CD14-positive monocyte (primary cell): ENCODE results near the gene CHD2. TPM values are rescaled to one million over a fixed set of nuclear protein-coding genes. Genes with fewer than 3 reads are reported as not detected.

Experiments used
- DNase-seq, 3 donors: peaks; one replicate each; pipeline ENCODE4 v3.0.0-alpha.2; 2011 to 2022
- H2AFZ ChIP-seq: 2 replicates; pipeline ENCODE4 v1.6.0; 2012; ENCODE audit warnings: mild to moderate bottlenecking, low read depth, low read length, inconsistent platforms; ENCODE audit not compliant: insufficient read depth, poor library complexity, severe bottlenecking
- H3K27ac ChIP-seq, 2 donors: 1 replicate in 1 of 2; 2 replicates in 1 of 2; pipeline ENCODE4 v1.5.1; 2012 to 2013; ENCODE audit warnings: low read length in 2 of 2, control low read depth in 1 of 2, inconsistent platforms in 1 of 2, low read depth in 1 of 2, mild to moderate bottlenecking in 1 of 2
- H3K27me3 ChIP-seq, 2 donors: one replicate each; pipeline versions ENCODE4 v1.6.0 to v1.6.1; 2011 to 2013; ENCODE audit warnings: low read length in 2 of 2; ENCODE audit not compliant: control insufficient read depth in 2 of 2, insufficient read depth in 2 of 2
- H3K36me3 ChIP-seq, 2 donors: replicated peaks in 1 of 2; 1 replicate in 1 of 2; 2 replicates in 1 of 2; pipeline versions ENCODE4 v1.5.1 to v1.6.1; 2012 to 2013; ENCODE audit warnings: low read length in 2 of 2, control low read depth in 1 of 2, inconsistent platforms in 1 of 2, mild to moderate bottlenecking in 1 of 2; ENCODE audit not compliant: insufficient read depth in 2 of 2, control insufficient read depth in 1 of 2
- H3K4me1 ChIP-seq, 2 donors: 1 replicate in 1 of 2; 2 replicates in 1 of 2; pipeline versions ENCODE4 v1.5.1 to v1.6.1; 2012 to 2013; ENCODE audit warnings: low read length in 2 of 2, control low read depth in 1 of 2, inconsistent platforms in 1 of 2, mild to moderate bottlenecking in 1 of 2, moderate library complexity in 1 of 2; ENCODE audit not compliant: insufficient read depth in 2 of 2, control insufficient read depth in 1 of 2
- H3K4me2 ChIP-seq: replicated peaks from 2 replicates; pipeline ENCODE3; 2012; ENCODE audit warnings: low read length, moderate library complexity, mild to moderate bottlenecking; ENCODE audit not compliant: poor library complexity, severe bottlenecking; ENCODE audit errors: extremely low read depth
- H3K4me3 ChIP-seq, 3 experiments: fragments of 200-600 bp in 1 of 3; sonication (generic) in 1 of 3; replicated peaks in 1 of 3; 1 replicate in 2 of 3; 2 replicates in 1 of 3; pipeline ENCODE4 v1.5.1; 2011 to 2013; ENCODE audit warnings: low read length in 3 of 3, mild to moderate bottlenecking in 3 of 3, control low read depth in 2 of 3, low read depth in 2 of 3, inconsistent platforms in 1 of 3, moderate library complexity in 1 of 3
- H3K79me2 ChIP-seq: 2 replicates; pipeline ENCODE4 v1.6.0; 2012; ENCODE audit warnings: mild to moderate bottlenecking, control low read depth, inconsistent platforms, low read length, moderate library complexity; ENCODE audit not compliant: insufficient read depth
- H3K9ac ChIP-seq: 2 replicates; pipeline ENCODE4 v1.6.0; 2017; ENCODE audit warnings: low read length, mild to moderate bottlenecking; ENCODE audit not compliant: insufficient read depth, poor library complexity, severe bottlenecking
- H3K9me3 ChIP-seq, 2 donors: replicated peaks in 1 of 2; 1 replicate in 1 of 2; 2 replicates in 1 of 2; pipeline versions ENCODE4 v1.5.1 to v1.6.1; 2012 to 2013; ENCODE audit warnings: low read length in 2 of 2, control low read depth in 1 of 2; ENCODE audit not compliant: control insufficient read depth in 1 of 2, insufficient read depth in 1 of 2
- H4K20me1 ChIP-seq: 2 replicates; pipeline ENCODE4 v1.6.0; 2012; ENCODE audit warnings: mild to moderate bottlenecking, low read length, control low read depth, moderate library complexity; ENCODE audit not compliant: insufficient read depth
- H3K27ac Mint-ChIP-seq, 7 donors: one replicate each; pipeline ENCODE4 v1.8.0; 2020; ENCODE audit warnings: mild to moderate bottlenecking in 7 of 7, mixed read lengths in 7 of 7, moderate library complexity in 6 of 7, inconsistent platforms in 2 of 7
- H3K27me3 Mint-ChIP-seq, 3 donors: one replicate each; pipeline ENCODE4 v1.8.0; 2021 to 2022; ENCODE audit warnings: low read depth in 3 of 3, mild to moderate bottlenecking in 3 of 3, mixed read lengths in 3 of 3, moderate library complexity in 3 of 3, inconsistent platforms in 1 of 3
- H3K36me3 Mint-ChIP-seq, 2 donors: one replicate each; pipeline ENCODE4 v1.8.0; 2020; ENCODE audit warnings: mixed read lengths in 2 of 2, inconsistent platforms in 1 of 2, mild to moderate bottlenecking in 1 of 2
- H3K4me1 Mint-ChIP-seq: one replicate; pipeline ENCODE4 v1.8.0; 2020; ENCODE audit warnings: mild to moderate bottlenecking, mixed read lengths
- H3K4me3 Mint-ChIP-seq, 2 donors: one replicate each; pipeline ENCODE4 v1.8.0; 2020; ENCODE audit warnings: mild to moderate bottlenecking in 2 of 2, mixed read lengths in 2 of 2, moderate library complexity in 1 of 2
- H3K9me3 Mint-ChIP-seq, 7 donors: one replicate each; pipeline ENCODE4 v1.8.0; 2020 to 2022; ENCODE audit warnings: mixed read lengths in 7 of 7, mild to moderate bottlenecking in 6 of 7, moderate library complexity in 6 of 7, inconsistent platforms in 2 of 7
- CTCF ChIP-seq: fragments of 200-600 bp; IDR thresholded peaks from one replicate; pipeline ENCODE4 v1.8.0; 2022; ENCODE audit warnings: antibody characterized with exemption, mild to moderate bottlenecking
- WGBS: methylation state at CpG from one replicate; pipeline ENCODE4 v1.1.5; 2013; ENCODE audit warnings: missing lambda C conversion rate; ENCODE audit not compliant: insufficient coverage; 5-methylcytosine and 5-hydroxymethylcytosine counted together
- intact Hi-C, 2 donors: fragments of 100-400 bp; cut with micrococcal nuclease; formaldehyde crosslinking; loops; one replicate each; pipeline versions ENCODE4 v1.15.0 to v1.15.1; 2023
- polyA plus RNA-seq, 3 donors: library from polyadenylated mRNA; depleted of rRNA in 1 of 3; unstranded in 2 of 3; stranded (reverse) in 1 of 3; fragments of 300-500 nt in 2 of 3; fragments of >200 nt in 1 of 3; fragmentation: Illumina TruSeq in 2 of 3; gene quantifications; 1 replicate in 2 of 3; 2 replicates in 1 of 3; pipeline ENCODE4 v1.2.3, GENCODE V29; 2012 to 2021

The CHD2 gene
- polyA plus RNA-seq, 3 donors, result 9.6 to 61.2 (median 11.4) TPM

- DNase-seq, result no peak
- Mint-ChIP-seq H3K27ac (peak overlapping the region in 1 of 7 donors; percentile 10), H3K4me1 (peaks cover 32% of the 10 kb centered on the region), H3K36me3 (peaks cover 6 to 11% of the 10 kb centered on the region in 2 donors), H3K27me3 (peaks cover 4 to 17% (median 14%) of the 10 kb centered on the region in 3 donors), H3K9me3 (peaks cover 3 to 14% (median 9%) of the 10 kb centered on the region in 7 donors), H3K4me3 (peak overlapping the region in 1 of 2 donors; percentile 80)
- H3K9ac ChIP-seq, result no peak overlapping the region
- H3K4me2 ChIP-seq, result peak overlapping the region; percentile 11
- no peaks in the 10 kb centered on the region for H4K20me1 ChIP-seq
- WGBS, result 6% methylated on average over 11 of the region's 16 CpGs
- H3K4me3 ChIP-seq, result no peak overlapping the region
- peaks cover 3% of the 10 kb centered on the region in 2 donors for H3K9me3 ChIP-seq
- no peak overlapping the region for H3K27ac ChIP-seq
- no peaks in the 10 kb centered on the region for H3K36me3 ChIP-seq
- no peaks in the 10 kb centered on the region for H3K79me2 ChIP-seq
- peaks cover 20 to 26% of the 10 kb centered on the region in 2 donors for H3K4me1 ChIP-seq
- no peak for TF ChIP-seq CTCF
- H2AFZ ChIP-seq, result peak overlapping the region; percentile 41
- peaks cover 0 to 4% of the 10 kb centered on the region in 2 donors for H3K27me3 ChIP-seq
- intact Hi-C loops, result no loop called here
Measured at GRCh38 chr15:93048759-93049161, 148.6 kb downstream of the CHD2 start.

GRCh38 chr15:93049233-93049632 is 149.1 kb downstream of the CHD2 start:
- H3K36me3 ChIP-seq, result no peaks in the 10 kb centered on the region
- peak overlapping the region; percentile 41 for H2AFZ ChIP-seq
- peaks cover 0 to 4% of the 10 kb centered on the region in 2 donors for H3K27me3 ChIP-seq
- H3K4me1 Mint-ChIP-seq, result peaks cover 28% of the 10 kb centered on the region
- H3K4me3 Mint-ChIP-seq, result peak overlapping the region; percentile 25 to 80
- H3K27ac Mint-ChIP-seq, result no peak overlapping the region
- H3K9me3 ChIP-seq, result peaks cover 3% of the 10 kb centered on the region in 2 donors
- no peak for TF ChIP-seq CTCF
- H3K27me3 Mint-ChIP-seq, result peaks cover 4 to 17% (median 14%) of the 10 kb centered on the region in 3 donors
- peaks cover 3 to 15% (median 9%) of the 10 kb centered on the region in 7 donors for H3K9me3 Mint-ChIP-seq
- peaks cover 20 to 22% of the 10 kb centered on the region in 2 donors for H3K4me1 ChIP-seq
- peaks cover 6 to 11% of the 10 kb centered on the region in 2 donors for H3K36me3 Mint-ChIP-seq
- no peak overlapping the region for H3K9ac ChIP-seq
- intact Hi-C loops, result no loop called here
- no peak overlapping the region for H3K4me3 ChIP-seq
- DNase-seq, result no peak
- H3K4me2 ChIP-seq, result peak overlapping the region; percentile 11
- no peaks in the 10 kb centered on the region for H4K20me1 ChIP-seq
- no peaks in the 10 kb centered on the region for H3K79me2 ChIP-seq
- H3K27ac ChIP-seq, result no peak overlapping the region
- WGBS, result 43% methylated on average over 8 of the region's 8 CpGs
